ENCODE data around the gene TEP1. TPM values are rescaled to one million over a fixed set of nuclear protein-coding genes. Genes with fewer than 3 reads are reported as not detected.

TEP1 gene
- total RNA-seq, 4 donors from 2014 or later: 13.5 to 44.8 (median 27.0) TPM

GRCh38 chr14:20386276-20386855 is 26.9 kb downstream of the TEP1 start:
- intact Hi-C loops (cut with DNase I; ENCODE audit: low total_unique reads): no loop called here
- no peak for TF ChIP-seq POLR2A (IDR thresholded peaks at IDR 0.05)
- TF ChIP-seq, protein P1, sequence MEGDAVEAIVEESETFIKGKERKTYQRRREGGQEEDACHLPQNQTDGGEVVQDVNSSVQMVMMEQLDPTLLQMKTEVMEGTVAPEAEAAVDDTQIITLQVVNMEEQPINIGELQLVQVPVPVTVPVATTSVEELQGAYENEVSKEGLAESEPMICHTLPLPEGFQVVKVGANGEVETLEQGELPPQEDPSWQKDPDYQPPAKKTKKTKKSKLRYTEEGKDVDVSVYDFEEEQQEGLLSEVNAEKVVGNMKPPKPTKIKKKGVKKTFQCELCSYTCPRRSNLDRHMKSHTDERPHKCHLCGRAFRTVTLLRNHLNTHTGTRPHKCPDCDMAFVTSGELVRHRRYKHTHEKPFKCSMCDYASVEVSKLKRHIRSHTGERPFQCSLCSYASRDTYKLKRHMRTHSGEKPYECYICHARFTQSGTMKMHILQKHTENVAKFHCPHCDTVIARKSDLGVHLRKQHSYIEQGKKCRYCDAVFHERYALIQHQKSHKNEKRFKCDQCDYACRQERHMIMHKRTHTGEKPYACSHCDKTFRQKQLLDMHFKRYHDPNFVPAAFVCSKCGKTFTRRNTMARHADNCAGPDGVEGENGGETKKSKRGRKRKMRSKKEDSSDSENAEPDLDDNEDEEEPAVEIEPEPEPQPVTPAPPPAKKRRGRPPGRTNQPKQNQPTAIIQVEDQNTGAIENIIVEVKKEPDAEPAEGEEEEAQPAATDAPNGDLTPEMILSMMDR (IDR thresholded peaks at IDR 0.05): no peak
- no peak for DNase-seq
- Histone ChIP-seq H3K36me3 (no peaks in the 10 kb centered on the region), H3K9me3 (no peaks in the 10 kb centered on the region), H3K27me3 (no peaks in the 10 kb centered on the region), H3K4me1 (no peaks in the 10 kb centered on the region), H3K27ac (no peak overlapping the region), H3K4me3 (no peak overlapping the region)

GRCh38 chr14:20384886-20385285 is 28.4 kb downstream of the TEP1 start:
- Histone ChIP-seq H3K9me3 (no peaks in the 10 kb centered on the region), H3K27ac (no peak overlapping the region), H3K27me3 (no peaks in the 10 kb centered on the region), H3K36me3 (no peaks in the 10 kb centered on the region), H3K4me1 (no peaks in the 10 kb centered on the region), H3K4me3 (no peak overlapping the region)
- intact Hi-C loops (cut with DNase I; ENCODE audit: low total_unique reads): no loop called here
- no peak for DNase-seq
- TF ChIP-seq, protein P1 (IDR thresholded peaks at IDR 0.05): no peak
- no peak for TF ChIP-seq POLR2A (IDR thresholded peaks at IDR 0.05)

- intact Hi-C loops (cut with DNase I; ENCODE audit: low total_unique reads): no loop called here
- TF ChIP-seq POLR2A (IDR thresholded peaks at IDR 0.05): no peak
- TF ChIP-seq, protein P1 (IDR thresholded peaks at IDR 0.05): no peak
- no peaks in the 10 kb centered on the region for H3K9me3 ChIP-seq
- DNase-seq: no peak
- no peak overlapping the region for H3K4me3 ChIP-seq
- H3K4me1 ChIP-seq: no peaks in the 10 kb centered on the region
- H3K27me3 ChIP-seq: no peaks in the 10 kb centered on the region
- no peaks in the 10 kb centered on the region for H3K36me3 ChIP-seq
- H3K27ac ChIP-seq: no peak overlapping the region
Observed at GRCh38 chr14:20384321-20384720, 29.0 kb downstream of the TEP1 start.

GRCh38 chr14:20383636-20384035 is 29.7 kb downstream of the TEP1 start:
- H3K27ac ChIP-seq: no peak overlapping the region
- TF ChIP-seq, protein P1 (IDR thresholded peaks at IDR 0.05): no peak
- no peak for TF ChIP-seq POLR2A (IDR thresholded peaks at IDR 0.05)
- H3K27me3 ChIP-seq: no peaks in the 10 kb centered on the region
- DNase-seq: no peak
- no peaks in the 10 kb centered on the region for H3K9me3 ChIP-seq
- H3K4me1 ChIP-seq: no peaks in the 10 kb centered on the region
- H3K36me3 ChIP-seq: no peaks in the 10 kb centered on the region
- no peak overlapping the region for H3K4me3 ChIP-seq
- intact Hi-C loops (cut with DNase I; ENCODE audit: low total_unique reads): no loop called here

- Histone ChIP-seq H3K4me3 (no peak overlapping the region), H3K27me3 (no peaks in the 10 kb centered on the region), H3K27ac (no peak overlapping the region), H3K4me1 (no peaks in the 10 kb centered on the region), H3K9me3 (no peaks in the 10 kb centered on the region), H3K36me3 (no peaks in the 10 kb centered on the region)
- intact Hi-C loops (cut with DNase I; ENCODE audit: low total_unique reads): no loop called here
- no peak for DNase-seq
- TF ChIP-seq, protein P1 (IDR thresholded peaks at IDR 0.05): no peak
- TF ChIP-seq POLR2A (IDR thresholded peaks at IDR 0.05): no peak
Observed at GRCh38 chr14:20383032-20383431, 30.3 kb downstream of the TEP1 start.
